Measurements from ENCODE around the gene SCARF2.

Gene SCARF2

GRCh38 chr22:20444325-20444724 is 6.7 kb upstream of the SCARF2 start:
- TF ChIP-seq EZH2phosphoT487 (IDR thresholded peaks at IDR 0.05; ENCODE audit: borderline replicate concordance, low read length) (no peak), CTCF (IDR thresholded peaks at IDR 0.05; ENCODE audit: low read depth, low read length, poor library complexity, severe bottlenecking) (no peak)
- Histone ChIP-seq H3K4me1 (ENCODE audit: control insufficient read depth, low read length) (no peaks in the 10 kb centered on the region), H3K9me2 (replicated peaks; ENCODE audit: control insufficient read depth, low read length) (no peaks in the 10 kb centered on the region), H3K36me3 (ENCODE audit: control insufficient read depth, low read length) (no peaks in the 10 kb centered on the region), H3K4me3 (ENCODE audit: low read length) (no peak overlapping the region), H3K27ac (ENCODE audit: low read depth, low read length) (no peak overlapping the region), H3K79me2 (ENCODE audit: control insufficient read depth, low read length) (no peaks in the 10 kb centered on the region), H3F3A (ENCODE audit: control insufficient read depth, insufficient read depth) (no peaks in the 10 kb centered on the region), H4K20me1 (ENCODE audit: control insufficient read depth, insufficient read depth, low read depth, low read length) (no peaks in the 10 kb centered on the region), H3K4me2 (ENCODE audit: low read length) (no peak overlapping the region), H3K27me3 (ENCODE audit: control insufficient read depth, low read length) (no peaks in the 10 kb centered on the region), H3K9me3 (ENCODE audit: control insufficient read depth, insufficient read depth, low read length) (no peaks in the 10 kb centered on the region)

- Histone ChIP-seq H3K27me3 (ENCODE audit: control insufficient read depth, low read length) (no peaks in the 10 kb centered on the region), H3K9me2 (replicated peaks; ENCODE audit: control insufficient read depth, low read length) (no peaks in the 10 kb centered on the region), H3K36me3 (ENCODE audit: control insufficient read depth, low read length) (no peaks in the 10 kb centered on the region), H3K9me3 (ENCODE audit: control insufficient read depth, insufficient read depth, low read length) (no peaks in the 10 kb centered on the region), H3K79me2 (ENCODE audit: control insufficient read depth, low read length) (no peaks in the 10 kb centered on the region), H3K4me3 (ENCODE audit: low read length) (no peak overlapping the region), H3K27ac (ENCODE audit: low read depth, low read length) (no peak overlapping the region), H3K4me2 (ENCODE audit: low read length) (no peak overlapping the region), H4K20me1 (ENCODE audit: control insufficient read depth, insufficient read depth, low read depth, low read length) (no peaks in the 10 kb centered on the region), H3K4me1 (ENCODE audit: control insufficient read depth, low read length) (no peaks in the 10 kb centered on the region), H3F3A (ENCODE audit: control insufficient read depth, insufficient read depth) (no peaks in the 10 kb centered on the region)
- no peak for TF ChIP-seq EZH2phosphoT487 (IDR thresholded peaks at IDR 0.05; ENCODE audit: borderline replicate concordance, low read length)
- TF ChIP-seq CTCF (IDR thresholded peaks at IDR 0.05; ENCODE audit: low read depth, low read length, poor library complexity, severe bottlenecking): no peak
These were observed 5.1 kb upstream of the SCARF2 start for GRCh38 chr22:20442485-20443284.

GRCh38 chr22:20441631-20442484 is 4.2 kb upstream of the SCARF2 start:
- Histone ChIP-seq H4K20me1 (ENCODE audit: control insufficient read depth, insufficient read depth, low read depth, low read length) (no peaks in the 10 kb centered on the region), H3K27ac (ENCODE audit: low read depth, low read length) (no peak overlapping the region), H3K79me2 (ENCODE audit: control insufficient read depth, low read length) (no peaks in the 10 kb centered on the region), H3K9me2 (replicated peaks; ENCODE audit: control insufficient read depth, low read length) (no peaks in the 10 kb centered on the region), H3K27me3 (ENCODE audit: control insufficient read depth, low read length) (peaks cover 5% of the 10 kb centered on the region), H3K4me3 (ENCODE audit: low read length) (no peak overlapping the region), H3F3A (ENCODE audit: control insufficient read depth, insufficient read depth) (no peaks in the 10 kb centered on the region), H3K4me1 (ENCODE audit: control insufficient read depth, low read length) (no peaks in the 10 kb centered on the region), H3K4me2 (ENCODE audit: low read length) (no peak overlapping the region), H3K36me3 (ENCODE audit: control insufficient read depth, low read length) (no peaks in the 10 kb centered on the region), H3K9me3 (ENCODE audit: control insufficient read depth, insufficient read depth, low read length) (no peaks in the 10 kb centered on the region)
- TF ChIP-seq CTCF (IDR thresholded peaks at IDR 0.05; ENCODE audit: low read depth, low read length, poor library complexity, severe bottlenecking): no peak
- no peak for TF ChIP-seq EZH2phosphoT487 (IDR thresholded peaks at IDR 0.05; ENCODE audit: borderline replicate concordance, low read length)
